GM19025 (cell line): Measurements from ENCODE around the gene PPIP5K1.

Experiments
- ATAC-seq: cut with Tn5 transposase; IDR thresholded peaks from one replicate; pipeline ENCODE4 v1.9.1; 2021; ENCODE audit warnings: mild to moderate bottlenecking, low read depth, moderate library complexity; ENCODE audit not compliant: unreplicated experiment

PPIP5K1 gene

GRCh38 chr15:43519196-43519595 lies 70.8 kb downstream of the PPIP5K1 start:
- ATAC-seq, result no peak

- no peak for ATAC-seq
Observed at GRCh38 chr15:43518197-43518761, 71.7 kb downstream of the PPIP5K1 start.

GRCh38 chr15:43517354-43518196 lies 72.4 kb downstream of the PPIP5K1 start, which contains the start of gene MAP1A:
MAP1A (plus strand) TSS chr15:43517608; CDS start chr15:43521474, 3,866 bp downstream.
- ATAC-seq, result no peak

GRCh38 chr15:43516801-43517353 lies 73.1 kb downstream of the PPIP5K1 start:
- no peak for ATAC-seq

- no peak for ATAC-seq
Observed at GRCh38 chr15:43516185-43516584, 73.8 kb downstream of the PPIP5K1 start.

GRCh38 chr15:43515741-43516140 lies 74.3 kb downstream of the PPIP5K1 start:
- ATAC-seq, result no peak

GRCh38 chr15:43514241-43515057 lies 75.6 kb downstream of the PPIP5K1 start:
- ATAC-seq, result no peak

DNA sequence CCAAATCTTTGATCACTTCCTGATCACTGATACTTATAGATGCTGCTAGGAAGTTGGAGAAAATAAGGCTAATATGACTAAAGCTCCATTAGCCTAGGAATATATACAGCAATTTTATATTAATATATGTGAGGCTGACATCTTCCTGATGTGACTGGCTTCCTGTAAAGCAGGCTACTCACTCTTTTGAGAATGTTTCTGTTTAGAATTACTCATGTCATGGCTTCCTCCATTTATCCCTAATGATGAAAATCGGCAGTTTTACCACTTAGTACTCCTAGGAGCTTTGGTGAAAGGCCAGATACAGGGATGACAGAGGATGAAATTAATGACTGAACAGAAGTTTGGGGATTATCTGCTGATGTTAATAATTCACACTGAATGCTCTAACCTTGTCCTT lies 76.5 kb downstream of the PPIP5K1 start:
- no peak for ATAC-seq

DNA sequence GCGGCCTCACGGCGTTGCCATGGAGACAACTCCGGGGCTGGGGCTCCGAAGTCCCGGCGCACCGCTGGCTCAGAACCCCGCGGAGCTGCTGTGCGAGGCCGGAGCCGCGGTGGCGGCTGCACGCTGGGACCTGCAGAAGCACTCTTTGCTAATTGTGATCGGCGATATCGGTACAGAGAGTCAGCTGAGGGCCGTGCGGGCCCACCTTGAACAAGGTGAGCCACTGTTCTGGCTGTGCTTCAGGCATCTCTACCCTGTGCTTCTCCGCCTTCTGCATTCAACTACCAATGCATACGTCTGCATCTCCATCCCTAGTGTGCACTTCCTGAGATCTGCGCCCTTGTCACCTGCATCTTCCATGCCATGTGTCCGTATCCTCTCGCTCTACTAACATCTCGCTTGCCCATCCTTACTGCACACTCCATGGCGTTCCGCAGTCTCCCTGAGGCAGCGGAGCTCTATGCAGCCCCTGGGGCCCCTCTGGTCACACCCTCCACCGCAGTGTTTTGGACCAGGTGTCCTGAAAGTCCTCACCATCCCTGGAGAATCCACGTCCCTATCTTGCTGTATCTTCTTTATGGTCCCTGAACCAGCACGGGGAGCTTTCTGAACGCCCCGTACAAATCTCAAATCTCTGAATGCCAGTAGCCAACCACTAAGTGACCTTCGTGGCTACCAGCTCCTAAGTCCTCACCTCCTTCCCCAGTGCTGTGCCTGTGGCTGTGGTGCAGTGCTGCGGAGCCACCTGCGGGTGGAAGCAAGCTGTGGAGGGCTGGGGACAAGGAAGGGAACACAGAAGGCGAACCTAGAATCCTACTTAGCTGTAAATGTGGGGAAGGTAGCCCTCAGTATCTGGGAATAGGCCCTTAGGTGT lies 78.8 kb downstream of the PPIP5K1 start:
- no peak for ATAC-seq

DNA sequence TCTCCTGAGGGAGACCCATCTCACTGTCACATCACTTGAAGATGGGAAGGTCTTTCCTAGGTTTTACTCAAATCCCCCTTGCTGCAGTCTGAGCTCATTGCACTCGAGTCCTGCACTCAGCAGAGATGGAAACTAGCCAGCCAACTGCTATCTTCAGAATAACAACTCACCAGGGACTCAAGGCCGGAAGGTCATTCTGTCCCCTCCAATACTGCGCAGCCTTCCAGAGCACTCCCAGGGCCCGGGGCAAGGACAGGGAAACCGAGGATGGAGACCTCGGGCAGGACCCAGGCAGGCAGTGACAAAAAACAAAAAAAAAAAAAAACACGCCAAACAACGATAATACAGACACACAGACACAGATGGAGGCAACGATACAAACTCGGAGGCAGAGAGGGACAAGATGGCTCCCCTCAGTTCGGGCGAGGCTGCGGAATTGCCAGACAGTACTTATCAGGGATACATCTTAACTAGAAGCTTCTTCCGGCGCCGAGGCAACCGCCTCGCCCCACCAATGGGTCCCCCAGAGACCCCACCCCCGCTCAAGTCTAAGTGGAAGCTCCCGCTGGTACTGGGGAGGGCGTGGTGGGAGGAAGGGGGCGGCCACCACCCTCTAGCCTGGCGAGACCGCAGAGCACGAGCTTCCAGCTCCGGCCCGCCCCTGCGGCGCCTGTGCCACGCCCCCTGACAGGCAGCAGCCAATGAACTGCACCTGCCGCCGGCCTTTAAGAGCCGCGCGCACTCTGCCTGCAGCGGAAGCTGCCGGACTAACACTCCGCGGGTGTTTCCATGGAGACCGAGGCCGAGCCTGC lies 79.6 kb downstream of the PPIP5K1 start:
- peak; percentile 98 for ATAC-seq

DNA sequence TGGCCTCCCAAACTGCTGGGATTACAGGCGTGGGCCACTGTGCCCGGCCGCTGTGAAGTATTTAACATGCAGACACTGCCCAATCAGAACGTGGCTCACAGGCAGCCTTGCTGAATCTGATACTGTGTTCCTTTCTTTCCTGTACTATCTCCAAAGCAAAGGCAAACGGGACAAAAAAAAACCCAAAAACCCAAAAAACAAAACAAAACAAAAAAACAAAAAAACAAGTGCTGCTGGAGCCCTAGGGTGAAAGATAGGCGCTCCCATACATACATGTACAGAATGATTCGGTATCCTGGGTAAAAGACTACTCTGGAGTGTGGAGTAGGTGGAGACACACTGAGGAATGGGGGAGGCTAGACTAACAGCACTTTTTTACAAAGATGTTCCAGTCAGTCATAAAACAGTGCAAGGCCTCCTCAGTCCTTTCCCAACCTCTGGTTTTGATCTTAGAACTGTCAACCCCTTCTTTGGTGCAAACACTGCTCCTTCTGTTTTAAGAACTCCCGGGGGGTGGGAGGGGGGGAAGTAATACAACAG lies 80.3 kb downstream of the PPIP5K1 start:
- no peak for ATAC-seq

- no peak for ATAC-seq
Observed at GRCh38 chr15:43508991-43509659, 80.9 kb downstream of the PPIP5K1 start.

GRCh38 chr15:43508421-43508820 lies 81.6 kb downstream of the PPIP5K1 start:
- no peak for ATAC-seq

- no peak for ATAC-seq
Observed at GRCh38 chr15:43505738-43506137, 84.3 kb downstream of the PPIP5K1 start.

GRCh38 chr15:43499635-43500034 lies 90.4 kb downstream of the PPIP5K1 start:
- no peak for ATAC-seq

- no peak for ATAC-seq
Observed at GRCh38 chr15:43498990-43499389, 91.0 kb downstream of the PPIP5K1 start.

- ATAC-seq, result no peak
Observed at GRCh38 chr15:43493703-43494472, 96.1 kb downstream of the PPIP5K1 start.
